Bronchial epithelial cell (primary cell): ENCODE measurements around the gene ACE2. TPM values are rescaled to one million over a fixed set of nuclear protein-coding genes. Genes with fewer than 3 reads are reported as not detected.

Experiments used
- DNase-seq: peaks from one replicate; pipeline ENCODE4 v3.0.0-alpha.2; 2010; ENCODE audit warnings: low read depth
- FAIRE-seq: peaks from 2 replicates; lab custom pipeline; 2011; peaks lifted over from hg19 to GRCh38; lab: Jason Lieb, UNC
- H3K27me3 ChIP-seq: 2 replicates; pipeline ENCODE4 v1.5.1; 2011; ENCODE audit warnings: low read length; ENCODE audit not compliant: control insufficient read depth, insufficient read depth
- H3K36me3 ChIP-seq: 2 replicates; pipeline ENCODE4 v1.5.1; 2011; ENCODE audit warnings: low read length; ENCODE audit not compliant: control insufficient read depth, insufficient read depth
- H3K4me3 ChIP-seq: 2 replicates; pipeline ENCODE4 v1.5.1; 2011; ENCODE audit warnings: mild to moderate bottlenecking, low read depth, low read length, control low read depth
- total RNA-seq: library from RNA; depleted of rRNA; stranded (reverse); fragments of >200 nt; gene quantifications from 2 replicates; pipeline ENCODE4 v1.2.1, GENCODE V29; 2014
- TF ChIP-seq, protein P1 (sequence below): IDR thresholded peaks from 2 replicates; pipeline ENCODE4 v1.5.1; 2011; ENCODE audit warnings: mild to moderate bottlenecking, moderate library complexity, low read length, control low read depth, inconsistent platforms; ENCODE audit not compliant: insufficient read depth, severe bottlenecking

The ACE2 gene
- total RNA-seq, 1 donor from 2014 or later, result not detected

DNA sequence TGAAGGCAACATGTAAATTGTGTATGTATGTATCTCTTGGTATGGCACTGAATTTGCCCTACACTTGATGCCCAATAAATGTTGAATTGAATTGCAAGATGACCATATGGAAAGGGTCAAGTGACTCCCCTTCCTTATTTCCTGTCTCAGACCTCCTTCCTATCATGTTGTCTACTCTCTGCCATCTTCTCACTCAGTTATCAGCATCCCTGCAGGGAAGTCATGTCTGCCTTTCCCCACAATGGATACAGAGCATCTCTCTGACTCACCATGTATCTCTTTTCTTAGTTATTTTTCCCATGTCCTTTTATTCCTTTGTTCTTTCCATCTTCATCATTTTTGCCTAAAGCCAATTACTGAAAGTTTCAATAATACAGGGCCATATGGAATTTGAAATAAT is 77.7 kb downstream of the ACE2 start:
- Histone ChIP-seq H3K27me3 (no peaks in the 10 kb centered on the region), H3K4me3 (no peak overlapping the region), H3K36me3 (no peaks in the 10 kb centered on the region)
- TF ChIP-seq, protein P1, sequence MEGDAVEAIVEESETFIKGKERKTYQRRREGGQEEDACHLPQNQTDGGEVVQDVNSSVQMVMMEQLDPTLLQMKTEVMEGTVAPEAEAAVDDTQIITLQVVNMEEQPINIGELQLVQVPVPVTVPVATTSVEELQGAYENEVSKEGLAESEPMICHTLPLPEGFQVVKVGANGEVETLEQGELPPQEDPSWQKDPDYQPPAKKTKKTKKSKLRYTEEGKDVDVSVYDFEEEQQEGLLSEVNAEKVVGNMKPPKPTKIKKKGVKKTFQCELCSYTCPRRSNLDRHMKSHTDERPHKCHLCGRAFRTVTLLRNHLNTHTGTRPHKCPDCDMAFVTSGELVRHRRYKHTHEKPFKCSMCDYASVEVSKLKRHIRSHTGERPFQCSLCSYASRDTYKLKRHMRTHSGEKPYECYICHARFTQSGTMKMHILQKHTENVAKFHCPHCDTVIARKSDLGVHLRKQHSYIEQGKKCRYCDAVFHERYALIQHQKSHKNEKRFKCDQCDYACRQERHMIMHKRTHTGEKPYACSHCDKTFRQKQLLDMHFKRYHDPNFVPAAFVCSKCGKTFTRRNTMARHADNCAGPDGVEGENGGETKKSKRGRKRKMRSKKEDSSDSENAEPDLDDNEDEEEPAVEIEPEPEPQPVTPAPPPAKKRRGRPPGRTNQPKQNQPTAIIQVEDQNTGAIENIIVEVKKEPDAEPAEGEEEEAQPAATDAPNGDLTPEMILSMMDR, result no peak
- no peak for DNase-seq
- no peak for FAIRE-seq

DNA sequence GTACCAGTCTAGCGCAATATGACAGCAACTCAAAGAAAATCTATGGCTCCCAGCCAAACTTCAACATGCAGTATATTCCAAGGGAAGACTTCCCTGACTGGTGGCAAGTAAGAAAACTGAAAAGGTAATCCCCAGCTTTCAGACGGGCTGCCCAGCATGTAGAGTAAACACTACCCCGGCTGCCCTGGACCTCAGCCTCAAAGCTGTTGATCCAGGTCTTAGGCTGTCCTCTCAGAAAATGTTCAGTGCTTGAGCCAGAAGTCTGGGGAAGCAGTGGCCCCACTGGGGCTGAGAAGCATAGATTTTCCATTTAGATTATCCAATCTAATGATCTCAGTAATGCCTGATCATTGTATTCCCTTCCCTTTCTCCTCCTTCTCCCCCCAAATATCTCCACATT is 78.3 kb downstream of the ACE2 start:
- H3K4me3 ChIP-seq, result no peak overlapping the region
- no peak for DNase-seq
- no peaks in the 10 kb centered on the region for H3K27me3 ChIP-seq
- TF ChIP-seq, protein P1, result no peak
- FAIRE-seq, result no peak
- no peaks in the 10 kb centered on the region for H3K36me3 ChIP-seq

DNA sequence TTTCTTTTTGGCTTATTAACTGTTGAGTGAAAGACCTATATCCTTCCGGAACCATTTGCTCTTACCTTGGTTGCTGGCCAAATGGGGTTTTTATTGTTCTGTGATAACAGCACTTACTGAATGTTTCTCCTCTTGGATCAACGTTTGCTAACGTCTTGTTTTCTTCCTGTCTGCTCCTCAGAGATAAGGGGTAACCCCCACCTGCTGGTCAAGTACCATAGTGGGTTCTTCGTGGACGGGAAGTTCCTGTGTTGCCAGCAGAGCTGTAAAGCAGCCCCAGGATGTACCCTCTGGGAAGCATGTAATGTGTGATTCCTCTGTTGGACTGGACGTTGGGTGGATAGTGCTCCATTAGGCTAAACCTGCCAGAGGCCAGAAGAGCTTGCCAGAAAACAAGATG is 84.8 kb downstream of the ACE2 start:
- Histone ChIP-seq H3K36me3 (no peaks in the 10 kb centered on the region), H3K27me3 (no peaks in the 10 kb centered on the region), H3K4me3 (no peak overlapping the region)
- TF ChIP-seq, protein P1, result no peak
- FAIRE-seq (no peak), DNase-seq (no peak)

DNA sequence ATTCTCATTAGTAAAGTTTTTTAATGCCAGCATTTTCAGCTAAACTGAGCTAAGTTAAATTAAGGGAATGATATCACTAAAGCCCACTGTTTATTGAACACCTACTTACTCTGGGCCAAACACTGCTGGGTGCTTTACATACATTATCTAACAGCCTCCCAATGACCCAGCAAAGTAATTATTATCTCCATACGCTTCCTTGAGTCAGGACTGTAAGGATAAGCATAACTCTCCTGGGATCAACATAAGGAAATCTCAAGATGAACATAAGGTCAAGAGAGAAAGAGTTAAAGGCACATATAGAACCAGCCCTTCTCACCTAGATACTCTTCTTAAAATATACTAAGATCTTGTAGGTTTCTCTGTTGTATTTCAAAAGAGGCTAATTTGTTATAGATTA is 86.5 kb downstream of the ACE2 start:
- no peak overlapping the region for H3K4me3 ChIP-seq
- no peaks in the 10 kb centered on the region for H3K36me3 ChIP-seq
- FAIRE-seq (no peak), DNase-seq (no peak)
- no peaks in the 10 kb centered on the region for H3K27me3 ChIP-seq
- TF ChIP-seq, protein P1, result no peak

DNA sequence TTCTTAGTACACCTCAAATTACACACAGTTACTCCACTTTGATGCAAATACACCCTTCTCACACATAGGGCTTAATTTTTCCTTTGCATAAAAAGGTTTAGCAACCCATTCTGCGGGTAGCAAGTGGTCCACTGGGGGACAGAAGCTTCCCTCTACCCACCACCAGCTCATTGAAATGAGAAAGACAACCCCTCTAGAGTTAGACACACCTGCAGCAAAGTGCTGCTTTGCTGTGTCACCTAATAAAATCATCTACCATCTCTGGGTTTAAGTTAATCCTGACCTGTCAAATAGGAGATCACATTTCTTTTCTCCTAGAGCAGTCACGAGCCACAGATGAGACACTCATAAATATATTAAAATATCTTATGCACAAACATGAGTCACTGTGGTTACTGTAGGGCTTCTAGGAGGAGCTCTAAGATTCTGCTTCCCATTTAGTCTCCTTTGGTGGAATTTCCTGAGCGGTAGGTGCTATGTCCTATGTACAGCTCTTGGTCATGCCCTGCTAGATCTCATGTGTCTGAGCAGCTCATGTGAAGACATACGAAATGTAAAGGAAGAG is 88.3 kb downstream of the ACE2 start:
- FAIRE-seq, result no peak

More for the DNA sequence above, 88.3 kb downstream of the ACE2 start:
- H3K36me3 ChIP-seq, result no peaks in the 10 kb centered on the region
- no peak overlapping the region for H3K4me3 ChIP-seq
- TF ChIP-seq, protein P1, result no peak
- peak; percentile 69 for DNase-seq
- no peaks in the 10 kb centered on the region for H3K27me3 ChIP-seq
